ENCODE measurements around the gene NDUFS6.

DNA sequence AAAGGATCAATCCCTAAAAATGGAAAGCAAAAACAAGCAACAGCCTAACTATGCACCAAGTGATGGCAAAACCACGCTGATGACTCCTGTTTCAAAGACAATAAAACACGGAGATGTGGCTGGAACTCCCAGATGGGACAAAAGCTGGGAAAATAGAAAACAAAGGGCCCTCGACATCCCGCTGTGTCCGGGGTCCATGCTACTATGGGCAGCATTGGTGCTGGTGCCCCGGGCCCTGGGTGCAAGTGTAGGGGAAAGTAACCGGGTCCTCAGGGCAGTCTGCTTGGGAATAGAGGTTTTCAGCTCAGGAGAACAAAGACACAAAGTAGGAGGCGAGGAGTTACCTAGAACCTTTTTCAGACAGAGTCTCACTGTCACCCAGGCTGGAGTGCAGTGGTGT is 47.7 kb upstream of the NDUFS6 start:
- no peak for TF ChIP-seq GATA2 (IDR thresholded peaks at IDR 0.05; ENCODE audit: low read depth, low read length)
- TF ChIP-seq GATA3 (IDR thresholded peaks at IDR 0.05; ENCODE audit: low read depth, low read length): no peak

Measured in SH-SY5Y (cell line).